Type B pancreatic cell (in vitro differentiated cells): ENCODE measurements around the gene TADA2B. TPM values are rescaled to one million over a fixed set of nuclear protein-coding genes. Genes with fewer than 3 reads are reported as not detected.

ENCODE experiments used
- DNase-seq: peaks from one replicate; pipeline ENCODE4 v3.0.0; 2021; ENCODE audit warnings: mixed read lengths; ENCODE audit not compliant: unreplicated experiment; ENCODE audit errors: extremely low spot score
- H3K27ac Mint-ChIP-seq: 2 replicates; pipeline ENCODE4 v1.8.0; 2021; ENCODE audit warnings: mild to moderate bottlenecking, mixed read lengths
- H3K27me3 Mint-ChIP-seq: 2 replicates; pipeline ENCODE4 v1.8.0; 2021; ENCODE audit warnings: mixed read lengths
- H3K36me3 Mint-ChIP-seq: 2 replicates; pipeline ENCODE4 v1.8.0; 2021; ENCODE audit warnings: mixed read lengths
- H3K4me1 Mint-ChIP-seq: one replicate; pipeline ENCODE4 v1.8.0; 2021; ENCODE audit warnings: mixed read lengths; ENCODE audit not compliant: unreplicated experiment
- H3K4me3 Mint-ChIP-seq: 2 replicates; pipeline ENCODE4 v1.8.0; 2021; ENCODE audit warnings: mild to moderate bottlenecking, mixed read lengths
- H3K9me3 Mint-ChIP-seq: 2 replicates; pipeline ENCODE4 v1.8.0; 2021; ENCODE audit warnings: mixed read lengths
- total RNA-seq: library from RNA; stranded (reverse); gene quantifications from 2 replicates; pipeline ENCODE4 v1.2.1, GENCODE V29; 2021; ENCODE audit warnings: low replicate concordance
- TF ChIP-seq, protein P1 (sequence below): fragments of 200-600 bp; sonication (generic); conservative IDR thresholded peaks from 2 replicates; pipeline ENCODE4 v1.5.0; 2021; ENCODE audit warnings: antibody characterized with exemption, mild to moderate bottlenecking

TADA2B gene
- total RNA-seq, 1 donor from 2014 or later, result 21.7 TPM

- Mint-ChIP-seq H3K27ac (no peak overlapping the region), H3K4me3 (no peak overlapping the region), H3K4me1 (peaks cover 23% of the 10 kb centered on the region), H3K36me3 (peaks cover 42% of the 10 kb centered on the region), H3K9me3 (no peaks in the 10 kb centered on the region), H3K27me3 (no peaks in the 10 kb centered on the region)
- TF ChIP-seq, protein P1, sequence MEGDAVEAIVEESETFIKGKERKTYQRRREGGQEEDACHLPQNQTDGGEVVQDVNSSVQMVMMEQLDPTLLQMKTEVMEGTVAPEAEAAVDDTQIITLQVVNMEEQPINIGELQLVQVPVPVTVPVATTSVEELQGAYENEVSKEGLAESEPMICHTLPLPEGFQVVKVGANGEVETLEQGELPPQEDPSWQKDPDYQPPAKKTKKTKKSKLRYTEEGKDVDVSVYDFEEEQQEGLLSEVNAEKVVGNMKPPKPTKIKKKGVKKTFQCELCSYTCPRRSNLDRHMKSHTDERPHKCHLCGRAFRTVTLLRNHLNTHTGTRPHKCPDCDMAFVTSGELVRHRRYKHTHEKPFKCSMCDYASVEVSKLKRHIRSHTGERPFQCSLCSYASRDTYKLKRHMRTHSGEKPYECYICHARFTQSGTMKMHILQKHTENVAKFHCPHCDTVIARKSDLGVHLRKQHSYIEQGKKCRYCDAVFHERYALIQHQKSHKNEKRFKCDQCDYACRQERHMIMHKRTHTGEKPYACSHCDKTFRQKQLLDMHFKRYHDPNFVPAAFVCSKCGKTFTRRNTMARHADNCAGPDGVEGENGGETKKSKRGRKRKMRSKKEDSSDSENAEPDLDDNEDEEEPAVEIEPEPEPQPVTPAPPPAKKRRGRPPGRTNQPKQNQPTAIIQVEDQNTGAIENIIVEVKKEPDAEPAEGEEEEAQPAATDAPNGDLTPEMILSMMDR, result no peak
- DNase-seq, result no peak
Measured at GRCh38 chr4:7005571-7005970, 37.6 kb upstream of the TADA2B start.

DNA sequence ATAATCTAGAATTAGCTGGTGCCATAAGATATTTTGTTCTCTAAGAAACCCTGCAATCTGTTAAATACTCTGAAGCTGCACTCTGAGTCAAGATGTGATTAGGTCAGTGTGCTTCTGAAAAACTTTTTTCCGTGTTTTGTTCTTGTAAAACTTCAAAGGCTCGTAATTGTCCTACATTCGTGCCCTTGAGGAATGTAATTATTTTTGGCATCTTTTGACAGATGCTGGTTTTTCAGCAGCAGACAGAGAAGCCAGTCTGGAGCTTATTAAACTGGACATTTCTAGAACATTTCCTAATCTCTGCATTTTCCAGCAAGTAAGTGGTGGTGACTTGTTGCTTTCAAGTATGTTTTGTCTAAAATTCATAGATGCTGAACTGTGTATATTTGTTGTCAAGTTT is 36.8 kb upstream of the TADA2B start:
- no peak for DNase-seq
- Mint-ChIP-seq H3K27ac (no peak overlapping the region), H3K4me3 (peak overlapping the region; percentile 7), H3K36me3 (peaks cover 37% of the 10 kb centered on the region), H3K4me1 (peaks cover 23% of the 10 kb centered on the region), H3K9me3 (no peaks in the 10 kb centered on the region), H3K27me3 (no peaks in the 10 kb centered on the region)
- TF ChIP-seq, protein P1, result no peak

GRCh38 chr4:7007142-7007907 is 35.8 kb upstream of the TADA2B start:
- Mint-ChIP-seq H3K36me3 (peaks cover 29% of the 10 kb centered on the region), H3K4me1 (peaks cover 23% of the 10 kb centered on the region), H3K27me3 (no peaks in the 10 kb centered on the region), H3K9me3 (no peaks in the 10 kb centered on the region), H3K4me3 (no peak overlapping the region), H3K27ac (no peak overlapping the region)
- TF ChIP-seq, protein P1, result no peak
- DNase-seq, result no peak

DNA sequence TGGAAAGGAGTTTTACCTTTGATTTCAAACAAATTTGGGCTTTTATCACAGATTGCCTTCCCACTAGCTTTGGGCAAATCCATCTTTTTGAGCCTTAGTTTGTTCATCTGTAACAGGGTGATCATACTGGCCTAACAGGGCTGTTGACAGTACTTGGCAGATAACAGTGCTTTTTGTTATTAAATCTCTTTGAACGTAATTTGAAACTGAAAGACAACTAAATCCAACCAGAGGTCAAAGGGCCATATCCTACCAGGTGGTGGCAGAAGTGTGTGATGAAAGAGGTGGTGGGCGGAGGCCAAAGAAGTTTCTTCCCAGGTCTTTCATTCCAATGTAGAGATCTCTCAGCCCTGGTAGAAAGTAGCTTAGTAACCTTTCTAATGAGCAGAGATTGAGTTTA is 35.2 kb upstream of the TADA2B start:
- Mint-ChIP-seq H3K27ac (no peak overlapping the region), H3K4me1 (peaks cover 23% of the 10 kb centered on the region), H3K9me3 (no peaks in the 10 kb centered on the region), H3K36me3 (peaks cover 26% of the 10 kb centered on the region), H3K27me3 (no peaks in the 10 kb centered on the region), H3K4me3 (no peak overlapping the region)
- TF ChIP-seq, protein P1, result no peak
- no peak for DNase-seq

GRCh38 chr4:7009564-7009963 is 33.6 kb upstream of the TADA2B start:
- no peak for DNase-seq
- no peak overlapping the region for H3K4me3 Mint-ChIP-seq
- peaks cover 23% of the 10 kb centered on the region for H3K36me3 Mint-ChIP-seq
- no peaks in the 10 kb centered on the region for H3K27me3 Mint-ChIP-seq
- no peaks in the 10 kb centered on the region for H3K9me3 Mint-ChIP-seq
- TF ChIP-seq, protein P1, result no peak
- no peak overlapping the region for H3K27ac Mint-ChIP-seq
- H3K4me1 Mint-ChIP-seq, result peaks cover 16% of the 10 kb centered on the region
